Measurements from ENCODE around the gene RPS27A.
"Not testable (repeated sequence)": the region's sequence is repeated elsewhere in the genome, so short reads cannot be mapped to it uniquely, and the experiment has no call there.

Gene RPS27A

GRCh38 chr2:55232084-55232862 lies at the start of gene RPS27A, which contains the start of gene CLHC1:
TSS of gene RPS27A (plus strand) at chr2:55232688. CDS start at chr2:55232825, 137 bp downstream.
TSS of gene CLHC1 (minus strand) at chr2:55232293. CDS start at chr2:55222411, 9,882 bp downstream.
- peak; percentile 90 for DNase-seq

DNA sequence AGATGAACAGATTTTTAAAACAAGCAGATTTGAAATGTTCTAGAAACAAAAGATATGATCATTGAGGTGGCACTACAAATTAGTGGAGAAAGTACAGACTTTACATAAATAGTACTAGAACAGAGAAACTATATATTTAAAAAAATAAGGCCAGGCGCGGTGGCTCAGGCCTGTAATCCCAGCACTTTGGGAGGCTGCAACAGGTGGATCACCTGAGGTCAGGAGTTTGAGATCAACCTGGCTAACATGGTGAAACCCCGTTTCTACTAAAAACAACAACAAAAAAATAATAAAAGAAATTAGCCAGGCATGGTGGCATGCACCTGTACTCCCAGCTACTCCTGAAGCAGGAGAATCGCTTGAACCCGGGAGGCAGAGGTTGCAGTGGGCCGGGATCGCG lies 45.7 kb upstream of the RPS27A start:
- DNase-seq: not testable (repeated sequence)

- DNase-seq: not testable (repeated sequence)
Measured at GRCh38 chr2:55191888-55192287, 40.6 kb upstream of the RPS27A start.

GRCh38 chr2:55196526-55196925 lies 36.0 kb upstream of the RPS27A start:
- no peak for DNase-seq

- DNase-seq: no peak
Measured at GRCh38 chr2:55200416-55200815, 32.1 kb upstream of the RPS27A start.

GRCh38 chr2:55204536-55204935 lies 28.0 kb upstream of the RPS27A start:
- DNase-seq: no peak

- no peak for DNase-seq
Measured at GRCh38 chr2:55204950-55205349, 27.5 kb upstream of the RPS27A start.

DNA sequence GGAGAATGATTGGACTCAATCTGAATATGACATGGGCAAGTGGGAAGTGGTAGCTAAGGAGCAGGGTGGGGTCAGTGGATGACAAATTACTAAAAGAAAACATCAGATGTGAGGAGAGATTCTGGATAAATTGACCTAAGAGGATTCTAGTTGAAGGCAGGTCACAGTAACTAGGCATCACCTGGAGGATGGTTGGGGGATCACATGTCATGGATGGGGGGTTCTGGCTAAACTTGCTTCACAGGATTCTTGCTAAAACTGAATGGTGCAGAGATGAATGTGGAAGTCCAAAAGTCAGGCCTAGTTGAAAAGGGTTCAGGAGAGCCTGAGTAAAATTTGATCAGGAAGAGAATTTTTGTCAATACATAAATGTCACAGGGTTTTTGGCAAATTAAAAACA lies 18.7 kb upstream of the RPS27A start:
- DNase-seq: no peak

GRCh38 chr2:55223958-55224760 lies 8.3 kb upstream of the RPS27A start:
- DNase-seq: no peak

DNA sequence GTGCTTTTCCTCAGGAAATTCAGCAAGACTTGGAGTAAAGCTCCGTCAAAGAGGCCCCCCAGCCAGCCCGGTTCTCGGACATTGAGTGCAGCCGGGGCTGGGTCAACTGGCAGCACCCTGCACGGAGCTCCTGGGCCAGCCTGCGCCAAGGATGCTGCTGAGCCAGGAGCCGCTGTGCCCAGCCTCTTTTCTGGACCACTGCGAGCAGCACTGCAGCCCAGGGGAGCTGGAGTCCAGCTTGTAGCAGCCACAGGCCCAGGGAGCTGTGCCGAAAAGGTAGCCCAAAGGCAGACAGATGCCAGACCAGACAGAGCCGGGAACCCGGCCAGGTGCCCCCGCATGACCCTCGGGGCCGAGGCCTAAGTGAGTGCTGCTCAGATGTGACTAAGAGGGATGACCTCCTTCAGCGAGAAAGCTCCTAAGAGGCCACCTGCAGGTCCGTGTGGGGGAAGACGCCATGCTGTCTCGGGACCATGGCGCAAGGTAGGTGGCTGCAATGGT lies 7.7 kb upstream of the RPS27A start:
- no peak for DNase-seq

GRCh38 chr2:55225481-55226020 lies 6.9 kb upstream of the RPS27A start:
- no peak for DNase-seq

DNA sequence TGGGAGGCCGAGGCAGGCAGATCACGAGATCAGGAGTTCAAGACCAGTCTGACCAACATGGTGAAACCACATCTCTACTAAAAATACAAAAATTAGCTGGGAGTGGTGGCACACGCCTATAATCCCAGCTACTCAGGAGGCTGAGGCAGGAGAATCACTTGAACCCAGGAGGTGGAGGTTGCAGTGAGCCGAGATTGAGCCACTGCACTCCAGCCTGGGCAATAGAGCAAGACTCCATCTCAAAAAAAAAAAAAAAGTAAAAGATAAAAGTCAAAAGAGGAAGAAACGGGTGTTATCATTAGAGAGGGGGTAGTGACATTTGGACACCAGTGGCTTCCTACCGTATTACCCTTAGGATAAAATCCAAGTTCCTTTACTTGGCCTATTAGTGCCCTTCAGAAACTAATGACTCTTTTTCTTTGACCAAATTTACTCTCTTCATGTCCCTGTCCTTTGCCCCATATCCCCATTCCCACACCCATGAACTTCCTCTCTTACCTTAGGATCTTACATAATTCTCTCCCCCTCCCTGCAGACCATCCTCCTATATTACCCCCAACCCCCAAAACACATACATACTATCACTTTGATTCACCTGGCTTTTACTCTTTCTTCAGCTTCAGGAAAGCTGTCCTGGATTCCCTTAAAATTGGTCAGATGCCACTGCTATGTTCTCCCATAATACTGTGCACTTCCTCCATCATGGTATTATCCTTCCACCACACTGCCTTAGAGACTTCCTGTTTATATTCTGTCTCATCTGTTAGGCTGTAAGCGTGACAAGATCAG lies 4.9 kb upstream of the RPS27A start:
- not testable (repeated sequence) for DNase-seq

- no peak for DNase-seq
Measured at GRCh38 chr2:55228226-55228563, 4.3 kb upstream of the RPS27A start.

DNA sequence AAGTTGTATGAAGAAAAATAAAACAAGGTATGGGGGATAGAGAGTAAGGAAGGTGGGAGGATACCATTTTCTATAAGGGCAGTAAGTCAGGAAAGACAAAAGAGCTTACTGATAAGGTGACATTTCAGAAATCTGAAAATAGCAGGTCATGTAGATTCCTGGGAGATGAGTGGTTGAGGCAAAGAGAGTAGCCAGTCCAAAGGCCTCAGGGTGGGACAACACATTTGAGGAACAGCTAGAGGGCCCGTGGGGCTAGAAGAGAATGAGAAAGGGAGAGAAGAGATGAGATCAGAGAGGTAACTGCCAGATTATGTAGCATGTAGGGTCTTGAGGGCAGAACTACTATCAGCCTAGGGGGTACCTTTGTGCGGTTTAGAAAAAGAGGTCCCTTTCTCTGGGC lies 3.3 kb upstream of the RPS27A start:
- no peak for DNase-seq

DNA sequence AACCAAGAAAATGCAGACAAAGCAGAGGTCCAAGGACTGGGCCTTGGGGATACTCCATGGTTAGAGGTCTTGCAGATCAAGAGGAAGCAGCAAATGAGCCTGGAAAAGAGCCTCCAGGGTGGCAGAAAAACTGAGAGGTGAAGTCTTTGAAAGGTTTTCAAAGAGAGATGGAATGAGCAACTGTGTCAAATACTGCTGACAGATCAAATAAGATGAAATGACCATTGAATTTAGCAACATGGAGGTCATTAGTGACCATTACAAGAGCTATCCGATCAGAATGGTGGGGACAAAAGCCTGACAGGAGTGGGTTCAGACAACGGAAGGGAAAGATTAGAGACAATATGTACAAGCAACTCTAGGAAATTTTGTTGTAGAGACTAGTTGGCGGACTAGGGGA lies 1.9 kb upstream of the RPS27A start:
- no peak for DNase-seq

GRCh38 chr2:55231546-55232083 lies 873 bp upstream of the RPS27A start:
- no peak for DNase-seq

GRCh38 chr2:55232863-55233657 lies 572 bp downstream of the RPS27A start:
- DNase-seq: no peak

DNA sequence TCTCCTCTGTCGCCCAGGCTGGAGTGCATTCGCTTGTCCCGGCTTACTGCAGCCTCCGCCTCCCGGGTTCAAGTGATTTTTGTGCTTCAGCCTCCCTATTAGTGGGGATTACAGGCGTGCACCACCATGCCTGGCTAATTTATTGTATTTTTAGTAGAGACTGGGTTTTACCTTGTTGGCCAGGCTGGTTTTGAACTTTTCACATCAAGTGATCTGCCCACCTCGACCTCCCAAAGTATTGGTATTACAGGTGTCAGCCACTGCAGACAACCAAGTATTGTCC lies 1.1 kb downstream of the RPS27A start:
- no peak for DNase-seq

- DNase-seq: no peak
Measured at GRCh38 chr2:55235724-55236538, 3.4 kb downstream of the RPS27A start.

DNA sequence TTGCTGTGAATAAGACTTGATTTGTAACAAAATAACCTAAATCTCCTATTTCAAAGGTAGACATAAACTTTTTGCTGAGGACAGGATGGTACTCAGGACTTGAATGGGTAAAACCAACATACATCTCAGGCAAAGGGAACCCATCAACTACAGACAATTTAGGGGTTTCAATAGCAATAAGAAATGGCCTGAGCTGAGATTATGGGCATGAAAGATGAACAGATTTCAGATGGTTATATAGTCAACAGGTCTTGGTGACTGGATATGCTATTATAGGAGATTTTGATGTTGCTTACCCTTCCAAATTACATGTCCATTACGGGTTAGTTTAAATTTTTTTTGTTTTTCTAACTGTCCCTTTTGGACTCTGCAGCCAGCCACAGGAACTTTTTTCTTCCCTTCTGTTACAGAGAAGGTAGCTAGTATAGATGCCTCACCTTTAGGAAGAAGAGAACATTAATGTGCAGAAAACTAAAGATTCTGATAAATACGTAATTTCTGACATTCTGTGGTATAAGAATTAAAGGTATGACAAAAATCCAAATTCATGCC lies 4.6 kb downstream of the RPS27A start:
- no peak for DNase-seq

All from NCI-H1048 (cell line).